ENCODE measurements around the gene C14orf180.

C14orf180 gene

DNA sequence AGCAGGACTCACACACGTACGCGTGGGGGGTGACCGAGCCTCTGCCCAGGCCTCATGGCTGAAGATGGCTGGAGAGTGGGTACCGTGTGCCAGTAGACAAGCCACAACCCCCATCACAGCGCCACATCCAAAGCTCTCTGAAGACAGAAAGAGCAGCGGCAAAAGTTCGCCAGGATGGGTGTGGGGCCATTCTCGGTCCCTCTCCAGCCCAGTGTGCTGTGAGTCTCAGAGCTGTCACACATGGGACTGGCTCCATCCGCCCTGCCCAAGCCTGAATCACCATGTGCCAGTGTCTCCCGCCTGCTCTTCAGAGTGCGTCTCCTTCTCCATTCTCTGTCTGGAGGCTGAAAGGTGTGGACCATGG is 19.3 kb downstream of the C14orf180 start:
- TF ChIP-seq, protein P1, sequence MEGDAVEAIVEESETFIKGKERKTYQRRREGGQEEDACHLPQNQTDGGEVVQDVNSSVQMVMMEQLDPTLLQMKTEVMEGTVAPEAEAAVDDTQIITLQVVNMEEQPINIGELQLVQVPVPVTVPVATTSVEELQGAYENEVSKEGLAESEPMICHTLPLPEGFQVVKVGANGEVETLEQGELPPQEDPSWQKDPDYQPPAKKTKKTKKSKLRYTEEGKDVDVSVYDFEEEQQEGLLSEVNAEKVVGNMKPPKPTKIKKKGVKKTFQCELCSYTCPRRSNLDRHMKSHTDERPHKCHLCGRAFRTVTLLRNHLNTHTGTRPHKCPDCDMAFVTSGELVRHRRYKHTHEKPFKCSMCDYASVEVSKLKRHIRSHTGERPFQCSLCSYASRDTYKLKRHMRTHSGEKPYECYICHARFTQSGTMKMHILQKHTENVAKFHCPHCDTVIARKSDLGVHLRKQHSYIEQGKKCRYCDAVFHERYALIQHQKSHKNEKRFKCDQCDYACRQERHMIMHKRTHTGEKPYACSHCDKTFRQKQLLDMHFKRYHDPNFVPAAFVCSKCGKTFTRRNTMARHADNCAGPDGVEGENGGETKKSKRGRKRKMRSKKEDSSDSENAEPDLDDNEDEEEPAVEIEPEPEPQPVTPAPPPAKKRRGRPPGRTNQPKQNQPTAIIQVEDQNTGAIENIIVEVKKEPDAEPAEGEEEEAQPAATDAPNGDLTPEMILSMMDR (IDR thresholded peaks at IDR 0.05; ENCODE audit: control insufficient read depth, extremely low read depth, insufficient read depth) = no peak
- no peak overlapping the region for H3K4me3 ChIP-seq (ENCODE audit: low read depth, low read length)
- no peak for DNase-seq (ENCODE audit: low read depth)

DNA sequence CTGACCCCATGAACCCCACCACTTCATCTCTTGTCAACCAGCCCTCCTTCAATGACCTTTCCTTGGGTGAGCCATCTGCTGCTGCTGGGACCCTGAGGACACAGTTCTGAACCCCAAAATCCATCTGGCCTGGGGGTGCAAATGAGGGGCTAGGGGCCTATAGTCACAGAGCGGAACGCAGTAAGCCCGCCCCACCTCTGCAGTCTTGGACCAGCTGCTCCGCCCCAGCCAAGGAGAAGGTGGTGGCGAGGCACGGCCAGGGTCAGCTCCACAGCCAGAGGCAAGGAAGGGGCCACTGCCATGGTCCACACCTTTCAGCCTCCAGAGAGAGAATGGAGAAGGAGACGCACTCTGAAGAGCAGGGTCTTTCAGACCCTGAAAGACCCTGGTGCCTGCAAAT is 19.9 kb downstream of the C14orf180 start:
- no peak for DNase-seq (ENCODE audit: low read depth)
- TF ChIP-seq, protein P1 (IDR thresholded peaks at IDR 0.05; ENCODE audit: control insufficient read depth, extremely low read depth, insufficient read depth) = no peak

DNA sequence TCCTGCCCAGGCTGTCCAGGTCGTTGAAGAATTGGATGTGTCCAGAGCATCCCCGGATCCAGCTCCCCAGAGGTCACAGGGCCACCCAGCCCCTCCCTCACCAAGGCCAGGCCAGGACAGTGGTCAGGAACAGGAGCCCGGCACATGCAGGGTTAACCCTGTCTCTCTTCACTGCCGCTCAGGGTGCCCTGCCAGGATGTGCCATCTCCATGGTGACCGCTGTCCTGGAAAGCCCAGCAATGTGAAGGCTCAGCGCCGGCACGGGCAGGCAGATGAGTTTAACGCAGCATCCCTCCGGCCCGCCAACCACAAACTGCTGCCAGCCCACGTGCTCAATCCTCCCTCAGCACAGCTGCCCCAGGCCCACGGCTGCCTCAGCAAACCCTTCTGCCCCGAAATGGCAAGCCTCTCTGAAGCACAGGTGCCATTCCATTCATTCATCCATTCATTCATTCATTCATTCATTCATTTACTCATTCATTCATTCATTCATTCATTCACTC is 20.6 kb downstream of the C14orf180 start:
- no peak overlapping the region for H3K4me3 ChIP-seq (ENCODE audit: low read depth, low read length)
- TF ChIP-seq, protein P1 (IDR thresholded peaks at IDR 0.05; ENCODE audit: control insufficient read depth, extremely low read depth, insufficient read depth) = no peak
- peak; percentile 26 for DNase-seq (ENCODE audit: low read depth)

More for the DNA sequence above, 19.9 kb downstream of the C14orf180 start:
- H3K4me3 ChIP-seq (ENCODE audit: low read depth, low read length) = no peak overlapping the region

DNA sequence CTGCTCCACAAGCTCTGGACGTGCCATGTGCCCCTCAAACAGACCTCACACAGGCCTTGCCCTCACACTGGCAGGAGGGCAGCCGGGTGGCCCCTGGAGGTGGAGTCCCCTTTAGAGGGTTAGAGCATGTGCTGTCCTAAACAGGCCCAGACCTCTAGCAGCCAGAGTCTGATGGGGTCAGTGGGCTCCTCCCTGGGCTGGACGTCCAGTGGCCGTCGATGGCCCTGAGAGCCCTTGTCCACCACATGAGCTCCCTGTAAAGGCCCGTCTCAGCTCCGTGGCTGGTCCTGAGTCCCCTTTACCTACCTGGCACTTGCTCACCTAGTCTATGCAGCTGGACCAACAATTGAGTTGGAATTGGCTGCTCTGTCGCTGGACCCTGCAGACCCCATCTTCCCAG is 21.2 kb downstream of the C14orf180 start:
- TF ChIP-seq, protein P1 (IDR thresholded peaks at IDR 0.05; ENCODE audit: control insufficient read depth, extremely low read depth, insufficient read depth) = no peak
- DNase-seq (ENCODE audit: low read depth) = no peak
- no peak overlapping the region for H3K4me3 ChIP-seq (ENCODE audit: low read depth, low read length)

DNA sequence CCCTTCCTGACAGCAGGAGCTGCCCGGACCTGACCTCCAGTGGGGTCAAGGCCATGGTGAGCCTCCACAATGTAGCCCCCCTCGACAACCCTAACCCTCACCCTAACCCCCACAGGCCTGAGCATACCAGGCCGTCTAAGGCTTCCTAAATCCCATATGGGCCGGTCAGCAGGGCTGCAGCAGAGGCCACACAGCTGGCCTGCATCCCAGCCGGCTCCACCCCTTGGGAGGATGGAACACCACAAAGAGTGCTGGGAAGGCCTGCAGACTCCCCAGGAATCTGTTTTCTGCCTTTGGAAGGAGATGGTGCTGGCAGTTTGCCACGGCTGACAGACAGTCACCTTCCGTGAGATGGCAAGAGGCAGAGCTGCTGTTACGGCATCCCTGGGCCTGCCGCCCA is 22.2 kb downstream of the C14orf180 start:
- TF ChIP-seq, protein P1 (IDR thresholded peaks at IDR 0.05; ENCODE audit: control insufficient read depth, extremely low read depth, insufficient read depth) = no peak

DNA sequence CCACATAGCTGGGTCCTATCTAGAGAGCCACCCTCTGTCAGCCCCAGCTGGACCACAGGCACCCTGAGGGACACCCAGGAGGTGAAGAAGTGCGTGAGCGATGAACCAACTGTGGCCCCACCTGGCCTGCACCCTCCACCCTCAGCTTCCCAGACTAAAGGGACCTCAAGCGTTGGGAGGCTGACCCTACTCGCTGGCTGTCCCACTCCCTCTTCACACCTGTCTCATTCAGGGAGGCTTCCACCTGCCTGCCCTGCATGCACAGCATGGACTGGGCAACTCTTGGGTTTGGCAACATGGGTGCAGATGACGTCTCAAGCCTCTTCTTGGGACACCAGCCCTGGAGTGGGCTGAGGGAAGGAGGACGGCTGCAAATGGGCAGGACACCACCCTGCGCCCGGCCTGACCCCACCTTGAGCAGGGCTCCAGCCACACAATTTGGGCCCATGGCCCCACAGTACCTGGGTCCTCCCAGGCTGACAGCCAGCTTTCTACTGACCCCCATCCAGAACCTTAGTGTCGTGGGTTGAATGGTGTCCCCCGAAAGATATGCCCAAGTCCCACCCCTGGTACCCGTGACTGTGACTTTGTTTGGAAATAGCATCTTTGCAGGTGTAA is 22.9 kb downstream of the C14orf180 start:
- TF ChIP-seq, protein P1 (IDR thresholded peaks at IDR 0.05; ENCODE audit: control insufficient read depth, extremely low read depth, insufficient read depth) = no peak
- H3K4me3 ChIP-seq (ENCODE audit: low read depth, low read length) = no peak overlapping the region
- no peak for DNase-seq (ENCODE audit: low read depth)

More for the DNA sequence above, 22.2 kb downstream of the C14orf180 start:
- no peak for DNase-seq (ENCODE audit: low read depth)
- H3K4me3 ChIP-seq (ENCODE audit: low read depth, low read length) = no peak overlapping the region

DNA sequence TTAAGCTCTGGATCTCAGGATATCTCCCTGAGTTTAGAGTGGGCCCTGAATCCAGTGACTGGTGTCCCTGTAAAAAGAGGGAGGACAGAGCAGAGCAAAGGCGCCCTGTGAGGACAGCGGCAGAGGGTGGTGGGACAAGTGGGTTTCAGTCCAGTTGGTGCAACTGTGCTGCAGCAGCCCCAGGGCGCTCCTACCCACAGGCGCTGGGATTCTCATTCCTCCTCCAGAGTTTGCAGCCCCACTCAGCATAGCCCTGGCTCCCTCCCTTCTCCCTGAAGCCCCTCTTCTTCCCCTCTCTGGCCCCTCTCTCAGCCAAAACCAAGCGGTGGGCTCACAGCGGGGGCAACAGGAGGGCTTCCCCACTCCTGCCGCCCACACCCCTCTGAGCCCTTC is 23.4 kb downstream of the C14orf180 start:
- TF ChIP-seq, protein P1 (IDR thresholded peaks at IDR 0.05; ENCODE audit: control insufficient read depth, extremely low read depth, insufficient read depth) = no peak
- DNase-seq (ENCODE audit: low read depth) = no peak
- no peak overlapping the region for H3K4me3 ChIP-seq (ENCODE audit: low read depth, low read length)
